H9 (cell line): ENCODE measurements around the gene ISCU. TPM values are rescaled to one million over a fixed set of nuclear protein-coding genes. Genes with fewer than 3 reads are reported as not detected.
A peak's percentile ranks its signal among the peaks of the same experiment; 100 is the strongest.

Source experiments
- DNase-seq: peaks from one replicate; pipeline ENCODE4 v3.0.0-alpha.2; 2017
- H2AFZ ChIP-seq: one replicate; pipeline ENCODE4 v1.6.1; 2013; ENCODE audit warnings: mild to moderate bottlenecking, low read length, control low read depth, moderate library complexity
- H2AK5ac ChIP-seq: 2 replicates; pipeline ENCODE4 v1.6.1; 2013; ENCODE audit warnings: low read length, control low read depth, mixed read lengths; ENCODE audit not compliant: insufficient read length
- H2BK120ac ChIP-seq: one replicate; pipeline ENCODE4 v1.6.1; 2013; ENCODE audit warnings: low read depth, mild to moderate bottlenecking, low read length, control low read depth, inconsistent platforms; ENCODE audit not compliant: poor library complexity, severe bottlenecking
- H2BK12ac ChIP-seq: 2 replicates; pipeline ENCODE4 v1.6.1; 2013; ENCODE audit warnings: low read length, control low read depth, mixed read lengths, low read depth; ENCODE audit not compliant: insufficient read length
- H2BK15ac ChIP-seq: 2 replicates; pipeline ENCODE4 v1.6.1; 2013; ENCODE audit warnings: low read depth, low read length, control low read depth
- H2BK20ac ChIP-seq: one replicate; pipeline ENCODE4 v1.6.1; 2013; ENCODE audit warnings: low read depth, mild to moderate bottlenecking, low read length, control low read depth, inconsistent platforms; ENCODE audit not compliant: poor library complexity, severe bottlenecking
- H2BK5ac ChIP-seq: 2 replicates; pipeline ENCODE4 v1.6.1; 2013; ENCODE audit warnings: low read length, control low read depth, mixed read lengths; ENCODE audit not compliant: insufficient read length
- H3K14ac ChIP-seq: 2 replicates; pipeline ENCODE4 v1.6.1; 2013; ENCODE audit warnings: low read length, control low read depth; ENCODE audit not compliant: insufficient read depth
- H3K18ac ChIP-seq: 2 replicates; pipeline ENCODE4 v1.6.1; 2013; ENCODE audit warnings: low read depth, mild to moderate bottlenecking, mixed read lengths, low read length, control low read depth; ENCODE audit not compliant: insufficient read length
- H3K23ac ChIP-seq: 2 replicates; pipeline ENCODE4 v1.6.1; 2013; ENCODE audit warnings: low read length, control low read depth, mixed read lengths, low read depth; ENCODE audit not compliant: insufficient read length
- H3K23me2 ChIP-seq: 2 replicates; pipeline ENCODE4 v1.6.1; 2013; ENCODE audit warnings: low read depth, mild to moderate bottlenecking, mixed read lengths, low read length, control low read depth; ENCODE audit not compliant: insufficient read length, poor library complexity, severe bottlenecking
- H3K27ac ChIP-seq: 2 replicates; pipeline ENCODE4 v1.5.1; 2013; ENCODE audit warnings: low read length, control low read depth, mixed read lengths, low read depth; ENCODE audit not compliant: insufficient read length
- H3K27me3 ChIP-seq: 2 replicates; pipeline ENCODE4 v1.6.1; 2013; ENCODE audit warnings: low read length, control low read depth, inconsistent platforms; ENCODE audit not compliant: insufficient read depth
- H3K4ac ChIP-seq: 2 replicates; pipeline ENCODE4 v1.6.1; 2013; ENCODE audit warnings: low read depth, mild to moderate bottlenecking, control low read depth, inconsistent platforms, low read length, moderate library complexity
- H3K4me1 ChIP-seq: 2 replicates; pipeline ENCODE4 v1.6.1; 2013; ENCODE audit warnings: low read length, control low read depth, inconsistent platforms; ENCODE audit not compliant: insufficient read depth
- H3K4me2 ChIP-seq: 2 replicates; pipeline ENCODE4 v1.6.1; 2013; ENCODE audit warnings: low read length, control low read depth, mixed read lengths; ENCODE audit not compliant: insufficient read length, insufficient read depth
- H3K56ac ChIP-seq: 2 replicates; pipeline ENCODE4 v1.6.1; 2013; ENCODE audit warnings: low read depth, mild to moderate bottlenecking, mixed read lengths, low read length, control low read depth; ENCODE audit not compliant: insufficient read length
- H3K79me1 ChIP-seq: 2 replicates; pipeline ENCODE4 v1.6.1; 2013; ENCODE audit warnings: low read depth, mild to moderate bottlenecking, moderate library complexity, low read length, control low read depth, inconsistent platforms; ENCODE audit not compliant: insufficient read depth, poor library complexity, severe bottlenecking
- H3K79me2 ChIP-seq: 2 replicates; pipeline ENCODE4 v1.6.1; 2013; ENCODE audit warnings: low read length, control low read depth, inconsistent platforms; ENCODE audit not compliant: insufficient read depth
- H3K9ac ChIP-seq: 2 replicates; pipeline ENCODE4 v1.6.1; 2013; ENCODE audit warnings: low read length, control low read depth, mixed read lengths; ENCODE audit not compliant: insufficient read length; ENCODE audit errors: extremely low read depth
- H3K9me3 ChIP-seq: one replicate; pipeline ENCODE4 v1.6.1; 2013; ENCODE audit warnings: low read depth, low read length, inconsistent platforms; ENCODE audit not compliant: control insufficient read depth
- H3T11ph ChIP-seq: one replicate; pipeline ENCODE4 v1.6.1; 2013; ENCODE audit warnings: mild to moderate bottlenecking, low read length, control low read depth, inconsistent platforms
- H4K20me1 ChIP-seq: one replicate; pipeline ENCODE4 v1.6.1; 2013; ENCODE audit not compliant: control insufficient read depth, insufficient read length, insufficient read depth
- H4K5ac ChIP-seq: 2 replicates; pipeline ENCODE4 v1.6.1; 2013; ENCODE audit warnings: low read depth, mild to moderate bottlenecking, mixed read lengths, low read length, control low read depth; ENCODE audit not compliant: insufficient read length
- H4K8ac ChIP-seq: replicated peaks from 2 replicates; pipeline ENCODE4 v1.6.1; 2013; ENCODE audit warnings: low read length, control low read depth, mixed read lengths, low read depth; ENCODE audit not compliant: insufficient read length
- H4K91ac ChIP-seq: 2 replicates; pipeline ENCODE4 v1.6.1; 2013; ENCODE audit warnings: low read depth, mild to moderate bottlenecking, moderate library complexity, mixed read lengths, low read length, control low read depth; ENCODE audit not compliant: insufficient read length
- H3K27ac Mint-ChIP-seq, 3 experiments: 2 replicates in 2 of 3; 3 replicates in 1 of 3; pipeline ENCODE4 v1.8.0; 2020 to 2021; ENCODE audit warnings: mixed read lengths in 3 of 3, mild to moderate bottlenecking in 1 of 3, moderate library complexity in 1 of 3
- H3K27me3 Mint-ChIP-seq: 2 replicates; pipeline ENCODE4 v1.8.0; 2021; ENCODE audit warnings: low read depth, mild to moderate bottlenecking, moderate library complexity, mixed read lengths
- H3K36me3 Mint-ChIP-seq, 3 experiments: 2 replicates in 2 of 3; 3 replicates in 1 of 3; pipeline ENCODE4 v1.8.0; 2020 to 2021; ENCODE audit warnings: low read depth in 3 of 3, mixed read lengths in 3 of 3; ENCODE audit not compliant: insufficient read depth in 1 of 3
- H3K4me1 Mint-ChIP-seq, 2 experiments: 2 replicates each; pipeline ENCODE4 v1.8.0; 2020; ENCODE audit warnings: mixed read lengths in 2 of 2
- H3K4me3 Mint-ChIP-seq, 2 experiments: 2 replicates in 1 of 2; 3 replicates in 1 of 2; pipeline ENCODE4 v1.8.0; 2020 to 2021; ENCODE audit warnings: mild to moderate bottlenecking in 2 of 2, mixed read lengths in 2 of 2, moderate library complexity in 1 of 2
- H3K9me3 Mint-ChIP-seq, 2 experiments: 2 replicates in 1 of 2; 3 replicates in 1 of 2; pipeline ENCODE4 v1.8.0; 2020; ENCODE audit warnings: mild to moderate bottlenecking in 2 of 2, mixed read lengths in 2 of 2, moderate library complexity in 1 of 2
- WGBS: extraction: QIAGEN DNeasy Blood & Tissue Kit; methylation state at CpG from one replicate; pipeline ENCODE4 v1.1.7; 2013; ENCODE audit warnings: missing lambda C conversion rate, low lambda C conversion rate, mixed read lengths; ENCODE audit not compliant: insufficient read length; ENCODE audit errors: extremely low coverage; 5-methylcytosine and 5-hydroxymethylcytosine counted together
- total RNA-seq: library from RNA; stranded (reverse); gene quantifications from 2 replicates; pipeline ENCODE4 v1.2.1, GENCODE V29; 2021
- TF ChIP-seq, protein P1 (sequence below): fragments of 200-600 bp; sonication (generic); conservative IDR thresholded peaks from 3 replicates; pipeline ENCODE4 v1.8.0; 2021; ENCODE audit warnings: antibody characterized with exemption, mild to moderate bottlenecking

The ISCU gene
- total RNA-seq, 1 experiment from 2014 or later: 64.9 TPM

DNA sequence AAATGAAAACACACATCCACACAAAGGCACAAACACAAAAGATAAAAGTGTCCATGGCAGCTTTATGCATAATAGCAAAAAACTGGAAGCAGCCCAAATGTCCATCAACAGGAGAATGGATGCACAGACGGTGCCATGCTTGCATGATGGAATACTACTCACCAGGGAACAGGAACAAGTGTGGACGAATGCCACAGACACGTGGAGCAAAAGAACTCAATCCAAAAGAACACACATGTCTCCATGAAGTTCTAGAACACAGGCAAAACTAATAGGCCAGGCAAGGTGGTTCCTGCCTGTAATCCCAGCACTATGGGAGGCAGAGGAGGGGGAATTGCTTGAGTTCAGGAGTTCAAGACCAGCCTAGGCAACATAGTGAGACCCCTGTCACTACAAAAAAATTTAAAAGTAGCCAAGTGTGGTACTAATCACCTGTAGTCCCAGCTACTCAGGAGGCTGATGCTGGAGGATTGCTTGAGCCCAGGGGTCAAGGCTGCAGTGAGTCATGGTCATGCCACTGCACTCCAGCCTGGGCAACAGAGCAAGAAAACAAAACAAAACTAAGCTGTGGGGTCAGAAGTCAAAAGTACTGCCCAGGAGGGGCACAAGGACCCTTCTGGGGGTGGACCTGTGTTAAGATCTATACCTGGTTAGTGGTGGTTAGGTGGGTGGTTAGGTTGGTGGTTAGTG is 42.7 kb downstream of the ISCU start:
- Histone ChIP-seq H3K27me3 (no peaks in the 10 kb centered on the region), H2AK5ac (no peak overlapping the region), H4K8ac (no peak overlapping the region), H3K23me2 (no peaks in the 10 kb centered on the region), H3K23ac (no peak overlapping the region), H3T11ph (no peak overlapping the region), H3K4me2 (no peak overlapping the region), H2AFZ (no peak overlapping the region), H3K14ac (no peak overlapping the region), H3K27ac (no peak overlapping the region), H3K4me1 (no peaks in the 10 kb centered on the region), H3K9me3 (no peaks in the 10 kb centered on the region), H3K4ac (no peak overlapping the region), H4K91ac (no peak overlapping the region), H3K18ac (no peak overlapping the region), H3K79me2 (no peaks in the 10 kb centered on the region), H4K20me1 (no peaks in the 10 kb centered on the region), H2BK120ac (no peak overlapping the region), H2BK15ac (no peak overlapping the region), H3K56ac (no peak overlapping the region), H3K9ac (no peak overlapping the region), H4K5ac (no peak overlapping the region), H2BK20ac (no peak overlapping the region), H3K79me1 (no peaks in the 10 kb centered on the region), H2BK12ac (no peak overlapping the region), H2BK5ac (no peak overlapping the region)
- no peaks in the 10 kb centered on the region for H3K36me3 Mint-ChIP-seq
- peak overlapping the region in 1 of 3 experiments; percentile 22; a peak in 1 of 7 replicates for H3K27ac Mint-ChIP-seq
- H3K4me3 Mint-ChIP-seq: peak overlapping the region in 1 of 2 experiments; percentile 24; a peak in 1 of 5 replicates
- H3K9me3 Mint-ChIP-seq: no peaks in the 10 kb centered on the region; a peak in 1 of 5 replicates
- no CpG with 5 or more reads among the region's 3 CpGs for WGBS
- peaks cover 16 to 27% of the 10 kb centered on the region in 2 experiments for H3K4me1 Mint-ChIP-seq
- TF ChIP-seq, protein P1, sequence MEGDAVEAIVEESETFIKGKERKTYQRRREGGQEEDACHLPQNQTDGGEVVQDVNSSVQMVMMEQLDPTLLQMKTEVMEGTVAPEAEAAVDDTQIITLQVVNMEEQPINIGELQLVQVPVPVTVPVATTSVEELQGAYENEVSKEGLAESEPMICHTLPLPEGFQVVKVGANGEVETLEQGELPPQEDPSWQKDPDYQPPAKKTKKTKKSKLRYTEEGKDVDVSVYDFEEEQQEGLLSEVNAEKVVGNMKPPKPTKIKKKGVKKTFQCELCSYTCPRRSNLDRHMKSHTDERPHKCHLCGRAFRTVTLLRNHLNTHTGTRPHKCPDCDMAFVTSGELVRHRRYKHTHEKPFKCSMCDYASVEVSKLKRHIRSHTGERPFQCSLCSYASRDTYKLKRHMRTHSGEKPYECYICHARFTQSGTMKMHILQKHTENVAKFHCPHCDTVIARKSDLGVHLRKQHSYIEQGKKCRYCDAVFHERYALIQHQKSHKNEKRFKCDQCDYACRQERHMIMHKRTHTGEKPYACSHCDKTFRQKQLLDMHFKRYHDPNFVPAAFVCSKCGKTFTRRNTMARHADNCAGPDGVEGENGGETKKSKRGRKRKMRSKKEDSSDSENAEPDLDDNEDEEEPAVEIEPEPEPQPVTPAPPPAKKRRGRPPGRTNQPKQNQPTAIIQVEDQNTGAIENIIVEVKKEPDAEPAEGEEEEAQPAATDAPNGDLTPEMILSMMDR: no peak
- no peak for DNase-seq
- H3K27me3 Mint-ChIP-seq: no peaks in the 10 kb centered on the region; the same call in 1 of the 2 replicates
